H1 (cell line): Measurements from ENCODE around the gene TPD52L1. TPM values are rescaled to one million over a fixed set of nuclear protein-coding genes. Genes with fewer than 3 reads are reported as not detected.

Experiments
- CTCF ChIA-PET: fragments of 300-600 bp; sonication (Branson Sonifier 250); formaldehyde crosslinking; loops from one replicate; lab custom pipeline; 2021; ENCODE audit not compliant: partially characterized antibody; lab: Charles Lee
- POLR2A ChIA-PET: fragments of 300-600 bp; sonication (Branson Sonifier 250); formaldehyde crosslinking; loops from one replicate; lab custom pipeline; 2021; ENCODE audit warnings: inconsistent platforms; ENCODE audit not compliant: partially characterized antibody; lab: Charles Lee
- DNase-seq, 2 experiments: peaks; one replicate each; pipeline versions ENCODE4 v3.0.0 to v3.0.0-alpha.2; 2010 to 2022; ENCODE audit warnings: low spot score in 2 of 2, low read depth in 1 of 2, mixed read lengths in 1 of 2
- FAIRE-seq: peaks from 2 replicates; lab custom pipeline; 2011; peaks lifted over from hg19 to GRCh38; lab: Jason Lieb, UNC
- H2AFZ ChIP-seq: 2 replicates; pipeline ENCODE4 v1.8.1; 2012; ENCODE audit warnings: low read length, inconsistent platforms
- H2AK5ac ChIP-seq: 2 replicates; pipeline ENCODE4 v1.6.1; 2013; ENCODE audit warnings: low read depth, low read length
- H2BK120ac ChIP-seq: replicated peaks from 2 replicates; pipeline ENCODE3; 2013; ENCODE audit warnings: low read depth, low read length, inconsistent platforms
- H2BK12ac ChIP-seq: 2 replicates; pipeline ENCODE4 v1.6.1; 2013; ENCODE audit warnings: low read depth, low read length
- H2BK15ac ChIP-seq: 2 replicates; pipeline ENCODE4 v1.6.1; 2013; ENCODE audit warnings: low read length
- H2BK20ac ChIP-seq: 2 replicates; pipeline ENCODE4 v1.6.1; 2013; ENCODE audit warnings: low read length
- H2BK5ac ChIP-seq: 2 replicates; pipeline ENCODE4 v1.6.1; 2013; ENCODE audit warnings: low read depth, low read length
- H3K14ac ChIP-seq: 2 replicates; pipeline ENCODE4 v1.6.1; 2013; ENCODE audit warnings: inconsistent platforms; ENCODE audit not compliant: insufficient read length
- H3K18ac ChIP-seq: 2 replicates; pipeline ENCODE4 v1.6.1; 2013; ENCODE audit warnings: low read length; ENCODE audit errors: extremely low read depth
- H3K23ac ChIP-seq: 2 replicates; pipeline ENCODE4 v1.6.1; 2013; ENCODE audit warnings: inconsistent platforms; ENCODE audit not compliant: insufficient read length
- H3K23me2 ChIP-seq: 2 replicates; pipeline ENCODE4 v1.6.1; 2013; ENCODE audit warnings: low read depth, low read length
- H3K27ac ChIP-seq: 2 replicates; pipeline ENCODE4 v1.6.1; 2011; ENCODE audit warnings: low read depth, low read length, inconsistent platforms
- H3K27me3 ChIP-seq, 4 experiments: replicated peaks in 1 of 4; 1 replicate in 1 of 4; 2 replicates in 3 of 4; pipeline versions ENCODE4 v1.6.1 to v1.8.1; 2011 to 2013; ENCODE audit warnings: low read length in 3 of 4, mild to moderate bottlenecking in 3 of 4, inconsistent platforms in 2 of 4, mixed read lengths in 2 of 4, moderate library complexity in 1 of 4; ENCODE audit not compliant: control insufficient read depth in 3 of 4, insufficient read depth in 3 of 4; ENCODE audit errors: extremely low read depth in 1 of 4
- H3K36me3 ChIP-seq, 4 experiments: 2 replicates each; pipeline versions ENCODE4 v1.6.1 to v1.8.1; 2011 to 2013; ENCODE audit warnings: mild to moderate bottlenecking in 4 of 4, low read length in 3 of 4, moderate library complexity in 2 of 4, control low read depth in 1 of 4, inconsistent platforms in 1 of 4; ENCODE audit not compliant: insufficient read depth in 4 of 4, control insufficient read depth in 2 of 4
- H3K4ac ChIP-seq: replicated peaks from 2 replicates; pipeline ENCODE3; 2013; ENCODE audit warnings: low read length, low read depth, mixed read lengths, inconsistent platforms; ENCODE audit not compliant: insufficient read length
- H3K4me1 ChIP-seq, 4 experiments: replicated peaks in 1 of 4; 1 replicate in 1 of 4; 2 replicates in 3 of 4; pipeline versions ENCODE4 v1.6.1 to v1.8.1; 2011 to 2013; ENCODE audit warnings: low read length in 3 of 4, inconsistent platforms in 2 of 4, mixed read lengths in 1 of 4; ENCODE audit not compliant: insufficient read depth in 4 of 4, control insufficient read depth in 3 of 4
- H3K4me2 ChIP-seq, 2 experiments: 2 replicates each; pipeline versions ENCODE4 v1.6.1 to v1.8.1; 2011 to 2013; ENCODE audit warnings: low read depth in 2 of 2, low read length in 2 of 2, control low read depth in 1 of 2, inconsistent platforms in 1 of 2, mild to moderate bottlenecking in 1 of 2; ENCODE audit not compliant: insufficient read depth in 1 of 2
- H3K4me3 ChIP-seq, 4 experiments: fragments of 200-600, 300-600 bp in 1 of 4; sonication (generic), shearing (Covaris generic), sonication (Bioruptor Twin) in 1 of 4; 2 replicates each; pipeline versions ENCODE4 v1.5.1 to v1.8.1; 2011 to 2016; ENCODE audit warnings: low read length in 4 of 4, low read depth in 3 of 4, control low read depth in 2 of 4, inconsistent platforms in 2 of 4, mild to moderate bottlenecking in 2 of 4, mixed read lengths in 1 of 4, moderate library complexity in 1 of 4; ENCODE audit not compliant: insufficient read depth in 2 of 4; ENCODE audit errors: extremely low read depth in 1 of 4
- H3K56ac ChIP-seq: replicated peaks from 2 replicates; pipeline ENCODE3; 2013; ENCODE audit warnings: low read depth, mild to moderate bottlenecking, mixed read lengths, low read length, inconsistent platforms; ENCODE audit not compliant: insufficient read length
- H3K79me1 ChIP-seq: 2 replicates; pipeline ENCODE4 v1.6.1; 2013; ENCODE audit warnings: low read depth, low read length, control low read depth
- H3K79me2 ChIP-seq, 2 experiments: 2 replicates each; pipeline versions ENCODE4 v1.6.1 to v1.8.1; 2012 to 2013; ENCODE audit warnings: low read length in 2 of 2, mild to moderate bottlenecking in 2 of 2, inconsistent platforms in 1 of 2; ENCODE audit not compliant: insufficient read depth in 2 of 2, control insufficient read depth in 1 of 2
- H3K9ac ChIP-seq, 4 experiments: replicated peaks in 1 of 4; 1 replicate in 1 of 4; 2 replicates in 3 of 4; pipeline versions ENCODE4 v1.6.1 to v1.8.1; 2011 to 2013; ENCODE audit warnings: low read depth in 3 of 4, low read length in 3 of 4, control low read depth in 2 of 4, mild to moderate bottlenecking in 2 of 4, moderate library complexity in 2 of 4, inconsistent platforms in 1 of 4; ENCODE audit errors: extremely low read depth in 1 of 4
- H3K9me3 ChIP-seq, 2 experiments: 2 replicates each; pipeline versions ENCODE4 v1.6.1 to v1.8.1; 2012 to 2013; ENCODE audit warnings: mild to moderate bottlenecking in 2 of 2, moderate library complexity in 2 of 2, control low read depth in 1 of 2, inconsistent platforms in 1 of 2, low read depth in 1 of 2, low read length in 1 of 2, mixed read lengths in 1 of 2; ENCODE audit not compliant: insufficient read depth in 2 of 2
- H4K20me1 ChIP-seq, 2 experiments: replicated peaks in 1 of 2; 2 replicates each; pipeline versions ENCODE3 to v1.8.1; 2011 to 2013; ENCODE audit warnings: inconsistent platforms in 2 of 2, low read length in 2 of 2, mild to moderate bottlenecking in 1 of 2; ENCODE audit not compliant: insufficient read depth in 2 of 2, control insufficient read depth in 1 of 2
- H4K5ac ChIP-seq: 2 replicates; pipeline ENCODE4 v1.6.1; 2013; ENCODE audit warnings: low read length, low read depth, mixed read lengths, inconsistent platforms; ENCODE audit not compliant: insufficient read length
- H4K8ac ChIP-seq: 2 replicates; pipeline ENCODE4 v1.8.0; 2013; ENCODE audit warnings: mild to moderate bottlenecking, moderate library complexity, low read length, inconsistent platforms; ENCODE audit not compliant: insufficient read depth; ENCODE audit errors: extremely low read depth
- H4K91ac ChIP-seq: replicated peaks from 2 replicates; pipeline ENCODE3; 2013; ENCODE audit warnings: low read length, mixed read lengths, inconsistent platforms; ENCODE audit not compliant: insufficient read length
- BRCA1 ChIP-seq: IDR thresholded peaks from 2 replicates; pipeline ENCODE4 v1.6.1; 2012; ENCODE audit warnings: low read depth, low read length, improper control_type of control experiment
- CEBPB ChIP-seq: IDR thresholded peaks from 2 replicates; pipeline ENCODE4 v1.6.1; 2012; ENCODE audit warnings: low read depth, low read length
- CREB1 ChIP-seq: IDR thresholded peaks from 2 replicates; pipeline ENCODE4 v1.6.1; 2012; ENCODE audit warnings: inconsistent platforms
- CTBP2 ChIP-seq: IDR thresholded peaks from 2 replicates; pipeline ENCODE4 v1.7.0; 2011; ENCODE audit warnings: borderline replicate concordance, mild to moderate bottlenecking, moderate library complexity, mixed read lengths, low read length; ENCODE audit not compliant: insufficient read depth, insufficient read length
- CTCF ChIP-seq, 3 experiments: IDR thresholded peaks; 1 replicate in 2 of 3; 2 replicates in 1 of 3; pipeline versions ENCODE4 v1.5.1 to v1.6.1; 2011; ENCODE audit warnings: low read length in 3 of 3, mild to moderate bottlenecking in 3 of 3, inconsistent platforms in 2 of 3, low read depth in 1 of 3, moderate library complexity in 1 of 3; ENCODE audit not compliant: insufficient read depth in 1 of 3; ENCODE audit errors: control extremely low read depth in 1 of 3
- HDAC2 ChIP-seq, 2 experiments: fragments of 300-600 bp in 1 of 2; sonication (generic) in 1 of 2; IDR thresholded peaks; 2 replicates each; pipeline ENCODE4 v1.6.1; 2011 to 2012; ENCODE audit warnings: low read depth in 2 of 2, low read length in 2 of 2, mild to moderate bottlenecking in 2 of 2, moderate library complexity in 2 of 2, borderline replicate concordance in 1 of 2, inconsistent platforms in 1 of 2
- PHF8 ChIP-seq: fragments of 200-600 bp; sonication (generic); conservative IDR thresholded peaks from 2 replicates; pipeline ENCODE4 v1.7.1; 2012; ENCODE audit warnings: low read depth, mild to moderate bottlenecking, inconsistent platforms, low read length, moderate library complexity
- TAF7 ChIP-seq: optimal IDR thresholded peaks from 2 replicates; pipeline ENCODE3; 2011; ENCODE audit warnings: low read depth, mild to moderate bottlenecking, inconsistent platforms, low read length, moderate library complexity, borderline replicate concordance
- TBP ChIP-seq: IDR thresholded peaks from 2 replicates; pipeline ENCODE4 v1.6.1; 2011; ENCODE audit warnings: low read depth, low read length, improper control_type of control experiment
- USF2 ChIP-seq: IDR thresholded peaks from 2 replicates; pipeline ENCODE4 v1.6.1; 2011; ENCODE audit warnings: low read length, improper control_type of control experiment
- WGBS, 2 experiments: shearing (Covaris generic) in 1 of 2; methylation state at CpG; one replicate each; pipeline versions ENCODE4 v1.1.6 to v1.1.7; 2013 to 2015; ENCODE audit warnings: low lambda C conversion rate in 2 of 2, mixed read lengths in 2 of 2, inconsistent platforms in 1 of 2, low coverage in 1 of 2, missing lambda C conversion rate in 1 of 2; ENCODE audit not compliant: insufficient replicate concordance in 2 of 2, insufficient coverage in 1 of 2, insufficient read length in 1 of 2; ENCODE audit errors: extremely low coverage in 1 of 2, missing lambda C conversion rate in 1 of 2; 5-methylcytosine and 5-hydroxymethylcytosine counted together
- polyA plus RNA-seq, 7 experiments: library from polyadenylated mRNA; depleted of rRNA in 3 of 7; stranded (reverse) in 5 of 7; unstranded in 2 of 7; fragments of >200 nt in 5 of 7; fragments of 200-250 nt in 2 of 7; gene quantifications; 1 replicate in 5 of 7; 2 replicates in 1 of 7; 4 replicates in 1 of 7; pipeline versions ENCODE4 v1.2.1 to v1.2.3, GENCODE V29; 2011 to 2013; ENCODE audit warnings: missing spikeins in 2 of 7, mixed read lengths in 2 of 7
- total RNA-seq: library from RNA; stranded (reverse); fragmentation: NEBNext Ultra II Directional; extraction: Animal tissue kit (Norgen Biotek cat#: 25700); gene quantifications from 2 replicates; pipeline ENCODE4 v1.2.1, GENCODE V29; 2021

The TPD52L1 gene
- total and polyA plus RNA-seq, 2 of the 8 experiments (the other 6 are each of a cell fraction or from before 2014, with no cell fraction given): 7.4 to 14.2 TPM

- no peak overlapping the region for H2AFZ ChIP-seq
- no peaks in the 10 kb centered on the region for H3K79me2 ChIP-seq
- no peak overlapping the region for H3K4me2 ChIP-seq
- CTCF ChIA-PET: no interaction called here
- H4K20me1 ChIP-seq: no peaks in the 10 kb centered on the region
- POLR2A ChIA-PET: no interaction called here
- no peak overlapping the region for H3K56ac ChIP-seq
- no peak overlapping the region for H4K5ac ChIP-seq
- H2BK12ac ChIP-seq: no peak overlapping the region
- H2BK120ac ChIP-seq: no peak overlapping the region
- no peak overlapping the region for H4K8ac ChIP-seq
- WGBS, 2 experiments: 95% methylated on average over 3 of the region's 3 CpGs; no CpG with 5 or more reads in 1 of the 2 experiments
- no peaks in the 10 kb centered on the region for H3K27me3 ChIP-seq
- no peak overlapping the region for H2AK5ac ChIP-seq
- H3K4me1 ChIP-seq: peaks cover 0 to 9% (median 4%) of the 10 kb centered on the region in 4 experiments; a peak in 4 of 7 replicates
- H3K9ac ChIP-seq: no peak overlapping the region
- no peak overlapping the region for H3K14ac ChIP-seq
- H3K4ac ChIP-seq: no peak overlapping the region
- no peak overlapping the region for H2BK15ac ChIP-seq
- no peak overlapping the region for H4K91ac ChIP-seq
- H3K9me3 ChIP-seq: peaks cover 5 to 6% of the 10 kb centered on the region in 2 experiments; a peak in 2 of 4 replicates
- no peak overlapping the region for H3K4me3 ChIP-seq
- no peak overlapping the region for H3K27ac ChIP-seq
- H3K18ac ChIP-seq: no peak overlapping the region
- no peak for DNase-seq
- no peak overlapping the region for H2BK5ac ChIP-seq
- FAIRE-seq: no peak
- no peaks in the 10 kb centered on the region for H3K23me2 ChIP-seq
- H3K36me3 ChIP-seq: no peaks in the 10 kb centered on the region
- no peaks in the 10 kb centered on the region for H3K79me1 ChIP-seq
- no peak overlapping the region for H3K23ac ChIP-seq
- no peak overlapping the region for H2BK20ac ChIP-seq
- no peak for TF ChIP-seq CTCF (IDR thresholded peaks at IDR 0.05; ENCODE audit: control extremely low read depth in 1 of 3, insufficient read depth in 1 of 3, low read depth in 1 of 3, low read length in 3 of 3)
- no peak for TF ChIP-seq PHF8
- no peak for TF ChIP-seq CREB1
- no peak for TF ChIP-seq TBP
- TF ChIP-seq CTBP2: no peak
- no peak for TF ChIP-seq CEBPB
- no peak for TF ChIP-seq BRCA1
- TF ChIP-seq TAF7: no peak
- TF ChIP-seq HDAC2 (IDR thresholded peaks at IDR 0.05; ENCODE audit: borderline replicate concordance in 1 of 2, low read depth in 2 of 2, low read length in 2 of 2): no peak
- no peak for TF ChIP-seq USF2
These were observed 45.7 kb upstream of the TPD52L1 start for GRCh38 chr6:125107896-125108295.
